Naive B cell (primary cell): ENCODE data around the gene MACROD1. TPM values are rescaled to one million over a fixed set of nuclear protein-coding genes. Genes with fewer than 3 reads are reported as not detected.

ENCODE experiments used
- ATAC-seq, 2 donors: fragments of 150-1000 bp; cut with Tn5 transposase; 2 replicates each; pipeline ENCODE4 v1.10.0; 2021; ENCODE audit warnings: low read depth in 2 of 2, mild to moderate bottlenecking in 2 of 2, moderate library complexity in 2 of 2
- DNase-seq: peaks from one replicate; pipeline ENCODE4 v3.0.0; 2022
- H3K27ac Mint-ChIP-seq, 6 donors: one replicate each; pipeline ENCODE4 v1.8.0; 2020 to 2022; ENCODE audit warnings: mild to moderate bottlenecking in 6 of 6, mixed read lengths in 6 of 6, moderate library complexity in 5 of 6, inconsistent platforms in 2 of 6
- H3K27me3 Mint-ChIP-seq, 3 donors: one replicate each; pipeline ENCODE4 v1.8.0; 2021 to 2022; ENCODE audit warnings: mixed read lengths in 3 of 3, mild to moderate bottlenecking in 1 of 3
- H3K36me3 Mint-ChIP-seq, 2 donors: one replicate each; pipeline ENCODE4 v1.8.0; 2020 to 2022; ENCODE audit warnings: mixed read lengths in 2 of 2, inconsistent platforms in 1 of 2, mild to moderate bottlenecking in 1 of 2
- H3K4me1 Mint-ChIP-seq, 3 donors: one replicate each; pipeline ENCODE4 v1.8.0; 2020 to 2022; ENCODE audit warnings: mixed read lengths in 3 of 3, inconsistent platforms in 1 of 3, mild to moderate bottlenecking in 1 of 3, moderate library complexity in 1 of 3
- H3K4me3 Mint-ChIP-seq, 8 donors: one replicate each; pipeline ENCODE4 v1.8.0; 2020 to 2022; ENCODE audit warnings: mild to moderate bottlenecking in 8 of 8, mixed read lengths in 8 of 8, moderate library complexity in 8 of 8, inconsistent platforms in 2 of 8
- H3K9me3 Mint-ChIP-seq, 7 donors: one replicate each; pipeline ENCODE4 v1.8.0; 2020 to 2022; ENCODE audit warnings: mixed read lengths in 7 of 7, mild to moderate bottlenecking in 5 of 7, inconsistent platforms in 2 of 7, moderate library complexity in 1 of 7
- polyA plus RNA-seq, 6 donors: library from polyadenylated mRNA; unstranded; fragments of 300-500 nt; fragmentation: Illumina TruSeq; gene quantifications; one replicate each; pipeline ENCODE4 v1.2.3, GENCODE V29; 2021; ENCODE audit warnings: low read depth in 6 of 6

MACROD1 gene
- polyA plus RNA-seq, 6 donors from 2014 or later, result 1.5 to 7.0 (median 3.2) TPM

DNA sequence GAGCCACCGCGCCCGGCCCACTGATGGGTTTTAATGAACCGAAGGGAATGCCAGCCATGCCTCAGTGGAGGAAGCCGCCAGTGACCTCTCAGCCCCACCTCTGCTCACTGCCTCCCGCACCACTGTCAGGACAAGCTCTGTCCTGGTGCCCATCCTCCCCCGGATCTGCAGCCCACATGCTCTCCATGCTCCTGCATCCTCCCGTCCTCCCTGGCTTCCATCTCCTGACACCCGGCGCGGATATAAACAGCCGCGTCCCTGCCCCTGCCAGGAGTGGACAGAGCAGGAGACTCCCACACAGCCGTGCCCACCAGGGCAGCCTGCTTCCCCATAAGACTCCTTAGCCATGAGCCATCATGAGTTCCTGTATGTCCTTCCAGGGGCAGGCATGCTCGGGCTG is 26.9 kb downstream of the MACROD1 start:
- ATAC-seq, result no peak
- Mint-ChIP-seq H3K4me1 (peaks cover 9 to 13% (median 12%) of the 10 kb centered on the region in 3 donors), H3K4me3 (no peak overlapping the region), H3K27me3 (peaks cover 0 to 3% (median 0%) of the 10 kb centered on the region in 3 donors), H3K36me3 (no peaks in the 10 kb centered on the region), H3K27ac (no peak overlapping the region), H3K9me3 (no peaks in the 10 kb centered on the region)
- no peak for DNase-seq

DNA sequence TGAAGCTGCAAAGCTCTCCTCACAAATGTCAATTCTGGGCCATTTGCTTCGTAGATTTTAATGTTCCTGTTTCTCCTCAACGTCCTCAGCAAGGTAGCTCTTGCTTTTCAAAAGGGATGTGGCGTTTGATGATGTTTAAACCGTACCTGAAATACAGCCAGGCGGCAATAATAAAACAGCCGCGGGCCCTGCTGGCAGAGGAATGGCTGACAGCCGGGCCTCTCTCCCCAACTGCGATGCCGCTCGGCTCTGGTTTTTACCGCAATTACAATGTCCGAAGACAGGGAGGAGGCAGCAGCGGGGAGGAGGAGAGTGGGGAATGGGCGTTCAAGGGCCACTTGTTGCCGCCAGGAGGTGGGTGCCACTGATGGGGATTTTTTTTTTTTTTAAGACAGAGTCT is 27.5 kb downstream of the MACROD1 start:
- no peaks in the 10 kb centered on the region for H3K36me3 Mint-ChIP-seq
- H3K4me1 Mint-ChIP-seq, result peaks cover 3 to 6% (median 5%) of the 10 kb centered on the region in 3 donors
- no peak overlapping the region for H3K4me3 Mint-ChIP-seq

DNA sequence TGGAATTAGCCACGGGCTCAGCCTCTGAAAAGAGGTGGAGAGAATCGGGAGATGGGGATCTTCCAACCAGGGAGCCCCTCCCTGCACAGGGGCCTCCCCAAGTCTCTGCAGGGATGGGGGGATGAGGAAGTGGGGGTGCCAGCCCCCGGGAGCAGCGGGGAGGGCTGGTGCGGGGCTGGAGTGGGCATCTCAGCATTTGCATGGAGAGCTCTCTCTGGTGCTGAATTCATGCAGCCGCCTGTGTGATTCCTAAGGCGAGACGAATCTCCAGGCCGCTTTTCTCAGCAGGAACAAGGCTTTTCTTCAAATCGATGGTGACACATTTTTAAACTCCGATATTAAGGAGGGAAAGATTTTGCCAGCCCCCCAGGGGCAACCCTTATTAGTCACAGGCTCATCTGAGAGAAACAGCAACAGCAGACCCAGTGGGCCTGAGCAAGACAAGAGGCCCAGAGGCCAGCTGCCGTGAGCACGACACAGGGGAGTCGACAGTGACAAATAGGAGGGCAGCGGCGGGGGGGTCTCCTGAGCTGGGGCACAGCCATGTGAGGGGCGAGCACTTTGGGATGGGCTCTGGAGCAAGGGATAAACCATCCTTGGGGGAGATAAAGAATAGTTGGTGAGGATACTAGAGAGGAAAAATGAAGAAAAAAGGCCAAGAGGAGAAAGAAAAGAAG is 29.0 kb downstream of the MACROD1 start:
- Mint-ChIP-seq H3K4me1 (peaks cover 0 to 4% (median 0%) of the 10 kb centered on the region in 3 donors), H3K27me3 (peaks cover 0 to 5% (median 0%) of the 10 kb centered on the region in 3 donors), H3K9me3 (no peaks in the 10 kb centered on the region), H3K27ac (no peak overlapping the region), H3K4me3 (peak overlapping the region in 1 of 8 donors; percentile 84), H3K36me3 (no peaks in the 10 kb centered on the region)
- DNase-seq (no peak), ATAC-seq (no peak)

More for the DNA sequence above, 27.5 kb downstream of the MACROD1 start:
- DNase-seq, result no peak
- no peak for ATAC-seq
- H3K27me3 Mint-ChIP-seq, result peaks cover 0 to 5% (median 0%) of the 10 kb centered on the region in 3 donors
- H3K9me3 Mint-ChIP-seq, result no peaks in the 10 kb centered on the region
- H3K27ac Mint-ChIP-seq, result no peak overlapping the region

DNA sequence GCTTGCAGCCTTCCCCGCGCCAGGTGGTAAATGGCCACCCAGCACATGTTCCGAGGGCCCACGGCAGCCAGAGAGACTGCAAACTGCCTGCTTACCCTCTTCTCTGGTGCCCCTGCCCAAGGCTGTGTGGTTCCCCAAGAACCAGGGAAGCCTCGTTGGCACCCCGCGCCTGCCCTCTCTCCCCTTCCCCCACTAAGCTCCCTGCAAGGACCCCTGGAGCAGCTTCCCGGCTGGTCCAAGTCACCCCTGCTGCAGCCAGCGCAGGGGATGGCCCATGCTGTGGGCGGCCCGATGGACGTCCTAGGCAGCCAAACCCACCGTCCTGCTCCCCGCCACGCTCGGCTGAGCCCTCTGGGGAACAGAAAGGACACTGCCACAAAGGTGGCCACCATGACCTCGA is 30.2 kb downstream of the MACROD1 start:
- Mint-ChIP-seq H3K4me1 (peaks cover 0 to 4% (median 0%) of the 10 kb centered on the region in 3 donors), H3K9me3 (no peaks in the 10 kb centered on the region), H3K4me3 (no peak overlapping the region), H3K27me3 (peaks cover 0 to 5% (median 0%) of the 10 kb centered on the region in 3 donors), H3K27ac (no peak overlapping the region), H3K36me3 (no peaks in the 10 kb centered on the region)
- ATAC-seq (no peak), DNase-seq (no peak)

DNA sequence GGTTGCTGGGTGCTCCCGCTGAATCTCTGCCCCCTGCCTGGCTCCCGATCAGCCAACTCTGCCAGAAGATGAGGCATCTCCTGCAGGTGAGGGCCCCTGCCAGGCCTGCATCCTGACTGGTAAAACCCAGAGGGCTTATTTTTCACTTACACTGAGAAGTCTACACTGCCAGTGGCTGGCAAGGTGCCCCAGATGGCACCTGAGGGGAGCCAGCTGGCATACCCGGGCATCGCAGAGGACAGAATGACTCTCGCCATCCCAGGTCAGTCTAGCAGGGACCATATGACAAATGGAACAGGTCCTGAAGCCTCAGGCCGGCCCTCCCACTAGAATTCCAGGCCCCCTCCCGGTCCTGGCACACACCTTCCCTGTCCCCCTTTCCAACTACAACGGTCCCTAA is 30.9 kb downstream of the MACROD1 start:
- H3K4me1 Mint-ChIP-seq, result peaks cover 0 to 4% (median 0%) of the 10 kb centered on the region in 3 donors
- no peak overlapping the region for H3K4me3 Mint-ChIP-seq
- no peaks in the 10 kb centered on the region for H3K36me3 Mint-ChIP-seq
- DNase-seq (no peak), ATAC-seq (no peak)
- H3K27me3 Mint-ChIP-seq, result peaks cover 0 to 5% (median 0%) of the 10 kb centered on the region in 3 donors
- no peaks in the 10 kb centered on the region for H3K9me3 Mint-ChIP-seq
- peak overlapping the region in 1 of 6 donors; percentile 52 for H3K27ac Mint-ChIP-seq

DNA sequence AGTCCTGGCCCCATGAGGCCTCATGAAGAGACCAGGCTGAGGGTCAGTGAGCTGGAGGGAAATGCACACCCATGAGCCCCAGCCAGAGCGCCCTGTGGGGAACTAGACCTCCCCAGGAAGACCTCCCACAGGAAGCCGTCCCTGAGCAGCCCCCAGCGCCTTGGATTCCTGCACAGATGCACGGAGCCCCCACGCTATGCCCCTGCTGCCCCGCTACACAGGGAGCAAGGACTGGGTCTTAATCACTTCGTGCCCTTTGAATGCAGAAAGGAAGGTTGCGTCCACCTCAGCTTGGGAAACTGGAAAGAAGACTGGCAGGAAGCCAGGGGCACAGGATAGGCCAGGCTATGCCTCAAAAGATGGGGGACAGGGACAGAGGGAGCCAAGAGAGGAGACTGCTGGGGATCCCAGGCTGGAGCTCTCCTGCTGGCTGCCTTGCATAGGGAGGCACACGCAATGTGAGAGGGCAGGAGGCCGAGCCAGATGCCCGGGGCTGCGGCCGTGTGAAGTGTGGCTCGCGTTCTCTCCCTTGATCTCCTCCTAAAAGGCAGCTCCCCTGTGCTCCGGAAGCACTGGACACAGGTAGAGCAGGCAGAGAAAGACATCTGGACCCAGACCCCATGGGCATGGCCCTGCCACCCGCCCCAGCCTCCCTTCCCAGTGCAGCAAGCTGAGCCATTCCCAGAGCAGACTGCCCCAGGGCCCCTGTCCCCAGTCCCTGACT is 32.8 kb downstream of the MACROD1 start:
- Mint-ChIP-seq H3K27me3 (peaks cover 0 to 5% (median 0%) of the 10 kb centered on the region in 3 donors), H3K4me1 (peaks cover 0 to 4% (median 0%) of the 10 kb centered on the region in 3 donors), H3K36me3 (no peaks in the 10 kb centered on the region), H3K27ac (no peak overlapping the region), H3K9me3 (no peaks in the 10 kb centered on the region), H3K4me3 (no peak overlapping the region)
- ATAC-seq, result no peak
- DNase-seq, result no peak

DNA sequence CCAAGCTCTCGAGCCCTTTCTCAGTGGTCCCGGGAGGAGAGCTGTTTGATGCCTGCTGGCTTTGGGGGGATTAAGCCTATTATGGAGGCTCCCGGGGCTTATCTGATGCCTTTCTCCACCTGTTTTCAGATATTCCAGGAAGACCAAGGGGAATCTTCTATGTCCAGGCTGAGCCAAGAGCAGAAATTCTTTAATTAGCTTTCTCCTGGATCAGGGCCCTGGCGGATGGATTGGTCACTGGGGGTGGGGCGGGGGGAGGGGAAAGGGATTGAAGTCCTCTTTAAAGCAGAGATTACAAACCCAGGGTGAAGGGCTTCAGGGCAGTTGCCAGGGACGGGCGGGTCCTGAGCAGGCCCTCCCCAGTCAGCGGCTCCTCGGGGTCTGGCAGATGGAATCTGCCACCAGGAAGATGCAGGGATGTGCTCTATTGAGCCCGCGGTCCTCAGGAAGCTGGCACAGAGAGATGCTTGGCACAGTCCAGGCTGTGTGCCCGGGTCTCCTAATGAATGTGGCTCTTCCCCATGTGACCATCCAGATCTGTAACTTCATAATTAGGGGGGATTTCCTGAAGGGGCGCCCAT is 33.6 kb downstream of the MACROD1 start:
- Mint-ChIP-seq H3K27me3 (peaks cover 0 to 5% (median 0%) of the 10 kb centered on the region in 3 donors), H3K9me3 (no peaks in the 10 kb centered on the region), H3K36me3 (no peaks in the 10 kb centered on the region), H3K27ac (no peak overlapping the region), H3K4me3 (no peak overlapping the region), H3K4me1 (peaks cover 0 to 4% (median 0%) of the 10 kb centered on the region in 3 donors)
- no peak for DNase-seq
- ATAC-seq, result no peak

DNA sequence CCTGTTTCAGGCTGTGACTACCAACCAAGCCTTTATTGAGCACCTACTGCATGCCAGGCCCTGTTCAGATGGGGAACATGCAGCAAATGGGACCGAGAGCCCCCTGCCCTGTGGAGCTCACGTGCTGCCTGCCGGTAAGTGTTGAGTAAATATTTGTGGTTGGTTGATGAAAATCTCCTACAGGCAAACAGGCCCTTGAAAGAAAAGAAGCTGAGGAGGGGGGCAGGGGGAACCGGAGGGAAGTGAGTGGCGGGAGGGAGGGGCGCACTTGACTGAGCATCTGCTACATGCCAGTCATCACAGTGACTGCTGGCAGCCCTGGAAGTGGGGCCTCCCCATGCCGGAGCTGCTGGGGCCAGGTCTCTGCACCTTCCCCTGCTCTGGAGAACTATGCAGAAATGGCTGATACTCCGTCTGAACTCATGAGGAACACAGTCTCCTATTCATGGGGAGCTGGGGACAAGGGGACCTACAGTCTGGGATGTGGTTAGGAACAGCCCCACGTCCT is 34.2 kb downstream of the MACROD1 start:
- H3K36me3 Mint-ChIP-seq, result no peaks in the 10 kb centered on the region
- DNase-seq (no peak), ATAC-seq (no peak)
- H3K4me3 Mint-ChIP-seq, result no peak overlapping the region
- H3K4me1 Mint-ChIP-seq, result peaks cover 0 to 4% (median 0%) of the 10 kb centered on the region in 3 donors
- peaks cover 0 to 5% (median 0%) of the 10 kb centered on the region in 3 donors for H3K27me3 Mint-ChIP-seq
- H3K9me3 Mint-ChIP-seq, result no peaks in the 10 kb centered on the region
- H3K27ac Mint-ChIP-seq, result no peak overlapping the region

DNA sequence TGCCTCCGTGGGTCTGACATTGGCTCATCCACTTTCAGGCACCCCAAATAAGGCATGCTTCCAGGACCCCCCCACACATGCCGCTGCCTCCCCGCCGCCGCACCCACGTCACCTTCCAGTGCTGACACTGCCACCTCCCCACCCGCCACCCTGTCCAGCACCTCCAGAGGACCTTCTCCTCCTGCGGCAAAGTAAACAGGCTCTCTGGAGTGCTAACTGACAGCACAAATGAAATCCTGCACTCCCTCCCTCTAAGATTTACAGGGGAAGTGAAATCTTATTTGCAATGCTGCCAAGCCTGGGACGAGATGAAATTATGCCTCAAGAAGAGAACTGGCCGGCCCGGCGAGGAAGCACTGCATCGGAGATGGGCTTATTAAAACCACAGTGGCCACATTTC is 35.3 kb downstream of the MACROD1 start:
- no peak overlapping the region for H3K27ac Mint-ChIP-seq
- H3K4me1 Mint-ChIP-seq, result no peaks in the 10 kb centered on the region
- H3K9me3 Mint-ChIP-seq, result no peaks in the 10 kb centered on the region
- H3K4me3 Mint-ChIP-seq, result no peak overlapping the region
- H3K36me3 Mint-ChIP-seq, result no peaks in the 10 kb centered on the region
- DNase-seq (no peak), ATAC-seq (no peak)
- H3K27me3 Mint-ChIP-seq, result peaks cover 0 to 5% (median 0%) of the 10 kb centered on the region in 3 donors

DNA sequence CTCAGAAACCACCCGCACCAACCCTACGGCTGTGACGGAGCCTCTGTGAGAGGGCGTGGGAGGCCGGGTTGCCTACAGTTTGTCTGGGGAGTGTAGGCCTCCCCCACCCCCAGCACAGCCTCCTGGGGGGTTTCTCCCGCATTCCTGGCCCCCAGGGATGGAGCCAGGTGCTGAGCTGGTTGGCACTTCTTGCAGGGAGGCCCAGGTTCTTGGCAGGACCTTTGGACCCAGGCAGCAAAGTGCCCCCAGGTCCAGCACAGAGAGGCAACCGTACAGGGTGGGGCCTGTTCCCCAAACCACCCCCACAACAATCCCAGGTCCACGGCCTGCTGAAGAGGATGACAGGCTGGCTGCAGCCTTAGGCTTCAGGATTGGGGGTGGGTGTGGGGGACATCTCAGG is 36.5 kb downstream of the MACROD1 start:
- H3K27me3 Mint-ChIP-seq, result peaks cover 0 to 5% (median 0%) of the 10 kb centered on the region in 3 donors
- DNase-seq, result no peak
- no peaks in the 10 kb centered on the region for H3K9me3 Mint-ChIP-seq
- no peak for ATAC-seq
- H3K27ac Mint-ChIP-seq, result no peak overlapping the region
- H3K4me3 Mint-ChIP-seq, result no peak overlapping the region
- no peaks in the 10 kb centered on the region for H3K36me3 Mint-ChIP-seq
- H3K4me1 Mint-ChIP-seq, result no peaks in the 10 kb centered on the region

DNA sequence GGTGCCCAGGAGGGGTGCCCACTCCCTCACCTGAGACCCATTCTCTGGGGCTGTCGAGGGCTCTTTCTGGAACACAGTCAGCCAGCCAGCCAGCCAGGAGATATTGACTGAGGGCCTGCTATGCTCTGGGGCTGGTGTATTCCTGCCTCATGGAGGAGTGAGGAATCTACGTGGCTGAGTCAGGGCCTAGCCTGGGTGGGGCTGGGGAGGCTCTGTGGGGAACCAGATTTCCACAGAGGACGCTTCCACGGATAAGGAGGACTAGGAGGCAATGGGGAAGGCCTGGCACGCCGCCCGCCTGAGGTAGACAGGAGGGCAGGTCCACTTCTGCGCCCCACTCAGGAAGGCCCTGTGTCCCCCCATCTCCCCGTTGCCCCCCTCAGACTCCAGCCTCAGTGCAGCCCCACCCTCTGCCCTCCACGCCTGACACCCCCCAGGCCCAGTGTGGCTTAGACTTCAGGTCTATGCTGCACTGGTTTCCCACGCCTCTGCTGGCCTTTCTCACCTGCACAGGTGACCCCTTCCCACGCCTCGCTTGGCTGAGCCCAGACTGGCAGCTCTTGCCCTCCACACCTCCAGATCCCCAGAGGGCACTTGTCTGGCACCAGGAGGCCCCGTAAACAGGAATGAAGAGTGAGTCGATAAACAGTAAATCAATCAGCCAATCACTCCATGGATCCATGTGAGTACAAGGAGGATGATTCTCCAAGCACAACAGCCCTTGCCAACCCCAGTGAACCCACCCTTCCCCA is 37.5 kb downstream of the MACROD1 start:
- ATAC-seq (no peak), DNase-seq (no peak)
- no peak overlapping the region for H3K27ac Mint-ChIP-seq
- no peaks in the 10 kb centered on the region for H3K27me3 Mint-ChIP-seq
- H3K4me1 Mint-ChIP-seq, result no peaks in the 10 kb centered on the region
- no peak overlapping the region for H3K4me3 Mint-ChIP-seq
- H3K9me3 Mint-ChIP-seq, result no peaks in the 10 kb centered on the region
- no peaks in the 10 kb centered on the region for H3K36me3 Mint-ChIP-seq

DNA sequence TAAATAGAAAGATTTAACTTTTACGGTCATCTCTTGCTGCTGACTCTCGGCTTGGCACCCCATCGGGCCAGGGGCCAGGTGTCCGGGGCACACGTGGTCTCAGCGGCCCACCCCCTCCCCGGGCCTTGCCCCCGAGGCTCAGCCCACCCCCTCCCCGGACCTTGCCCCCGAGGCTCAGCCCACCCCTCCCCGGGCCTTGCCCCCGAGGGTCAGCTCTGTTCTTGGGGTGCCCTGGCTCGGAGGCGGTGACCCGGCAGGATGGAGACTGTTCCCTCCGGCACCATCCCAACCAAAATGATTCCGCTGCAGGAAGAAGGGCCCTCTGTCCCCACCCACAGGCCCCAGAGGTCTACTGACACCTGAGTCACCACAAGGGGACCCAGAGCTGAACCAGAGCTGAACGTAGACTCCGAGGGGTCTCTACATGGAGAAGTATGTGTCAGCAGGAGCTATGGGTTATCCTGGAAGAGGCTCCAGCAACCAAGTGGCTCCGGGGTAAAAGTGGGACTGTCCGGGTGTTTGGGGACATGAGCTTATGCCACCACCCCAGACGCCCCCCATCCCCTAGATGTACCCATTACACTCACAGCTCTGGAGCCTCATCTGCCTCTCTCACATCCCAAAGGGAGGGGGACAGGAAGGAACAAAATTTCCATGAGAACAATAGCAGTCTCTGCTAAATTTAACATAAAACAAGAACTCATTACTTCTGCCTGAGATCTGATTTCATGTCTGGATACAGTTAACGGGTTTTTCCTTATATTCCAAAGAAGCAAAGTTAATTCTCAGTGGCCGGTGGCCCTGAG is 38.4 kb downstream of the MACROD1 start:
- Mint-ChIP-seq H3K27me3 (no peaks in the 10 kb centered on the region), H3K4me3 (no peak overlapping the region), H3K36me3 (no peaks in the 10 kb centered on the region), H3K4me1 (no peaks in the 10 kb centered on the region), H3K27ac (peak overlapping the region in 1 of 6 donors; percentile 47), H3K9me3 (no peaks in the 10 kb centered on the region)
- DNase-seq (no peak), ATAC-seq (no peak)
